Central memory CD8-positive, alpha-beta T cell (primary cell): Measurements from ENCODE around the gene ZNF487.
"Not testable (repeated sequence)": the region's sequence is repeated elsewhere in the genome, so short reads cannot be mapped to it uniquely, and the experiment has no call there.

Source experiments
- ATAC-seq: fragments of 150-1000 bp; cut with Tn5 transposase; replicated peaks from 2 replicates; pipeline ENCODE4 v1.10.0; 2022; ENCODE audit warnings: mild to moderate bottlenecking, moderate FRiP score, moderate number of reproducible peaks; ENCODE audit not compliant: poor library complexity, severe bottlenecking; ENCODE audit errors: extremely low read depth
- DNase-seq, 2 donors: peaks; one replicate each; pipeline ENCODE4 v3.0.0; 2021; ENCODE audit warnings: low spot score in 2 of 2
- H3K27ac Mint-ChIP-seq: one replicate; pipeline ENCODE4 v1.8.0; 2022; ENCODE audit warnings: low read depth, mild to moderate bottlenecking, moderate library complexity, mixed read lengths
- H3K27me3 Mint-ChIP-seq: one replicate; pipeline ENCODE4 v1.8.0; 2022; ENCODE audit warnings: mixed read lengths
- H3K36me3 Mint-ChIP-seq: one replicate; pipeline ENCODE4 v1.8.0; 2022; ENCODE audit warnings: mild to moderate bottlenecking, moderate library complexity, mixed read lengths; ENCODE audit not compliant: insufficient read depth
- H3K4me1 Mint-ChIP-seq: one replicate; pipeline ENCODE4 v1.8.0; 2022; ENCODE audit warnings: mixed read lengths
- H3K4me3 Mint-ChIP-seq: one replicate; pipeline ENCODE4 v1.8.0; 2022; ENCODE audit warnings: mild to moderate bottlenecking, moderate library complexity, mixed read lengths
- H3K9me3 Mint-ChIP-seq: one replicate; pipeline ENCODE4 v1.8.0; 2022; ENCODE audit warnings: mixed read lengths

Gene ZNF487

DNA sequence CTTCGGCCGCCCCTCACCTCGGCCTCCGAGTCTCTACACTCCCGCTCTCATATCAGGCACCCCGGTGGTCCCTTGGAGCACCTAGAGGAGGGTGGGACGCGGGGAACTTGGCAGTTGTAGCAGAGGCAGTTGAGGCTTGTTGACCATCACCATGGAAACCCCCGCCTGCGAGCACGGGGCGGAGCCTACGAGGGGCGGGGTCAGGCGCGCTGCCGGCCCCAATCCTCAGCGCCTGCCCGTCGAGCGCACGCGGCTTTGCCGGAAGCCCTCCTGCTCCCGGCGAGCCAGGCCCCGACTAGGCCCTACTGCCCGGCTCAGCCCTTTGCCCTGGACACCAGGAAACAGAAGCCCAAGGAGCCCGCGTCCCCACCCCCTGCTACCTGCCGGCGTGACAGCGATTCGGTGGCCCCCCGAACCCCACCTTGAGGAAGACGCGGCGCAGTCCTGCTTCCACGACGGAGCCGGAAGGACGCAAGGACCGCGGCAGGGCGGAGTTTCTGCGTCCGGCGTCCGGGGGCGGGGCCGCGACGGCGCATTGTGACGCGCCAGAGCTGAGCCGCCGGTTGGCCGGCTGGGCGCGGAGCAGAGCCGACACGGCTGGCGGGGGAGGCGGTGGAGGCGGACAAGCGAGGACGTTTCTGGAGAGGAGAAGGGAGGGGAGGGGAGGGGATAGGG is 28.1 kb upstream of the ZNF487 start, which contains the start of gene HNRNPF:
Gene HNRNPF, minus strand, starts transcription at position 477 of the 675 bp plus-strand sequence. CDS start 21,302 bp downstream, outside the sequence.
- Mint-ChIP-seq H3K27ac (peak within 1 kb of the TSS; percentile 99), H3K4me1 (peaks cover 35% of the 10 kb centered on the region), H3K9me3 (no peaks in the 10 kb centered on the region), H3K4me3 (peak within 1 kb of the TSS; percentile 93), H3K36me3 (peaks cover 38% of the 10 kb centered on the region), H3K27me3 (no peaks in the 10 kb centered on the region)
- DNase-seq: peak; percentile 95
- ATAC-seq: peak; percentile 72

DNA sequence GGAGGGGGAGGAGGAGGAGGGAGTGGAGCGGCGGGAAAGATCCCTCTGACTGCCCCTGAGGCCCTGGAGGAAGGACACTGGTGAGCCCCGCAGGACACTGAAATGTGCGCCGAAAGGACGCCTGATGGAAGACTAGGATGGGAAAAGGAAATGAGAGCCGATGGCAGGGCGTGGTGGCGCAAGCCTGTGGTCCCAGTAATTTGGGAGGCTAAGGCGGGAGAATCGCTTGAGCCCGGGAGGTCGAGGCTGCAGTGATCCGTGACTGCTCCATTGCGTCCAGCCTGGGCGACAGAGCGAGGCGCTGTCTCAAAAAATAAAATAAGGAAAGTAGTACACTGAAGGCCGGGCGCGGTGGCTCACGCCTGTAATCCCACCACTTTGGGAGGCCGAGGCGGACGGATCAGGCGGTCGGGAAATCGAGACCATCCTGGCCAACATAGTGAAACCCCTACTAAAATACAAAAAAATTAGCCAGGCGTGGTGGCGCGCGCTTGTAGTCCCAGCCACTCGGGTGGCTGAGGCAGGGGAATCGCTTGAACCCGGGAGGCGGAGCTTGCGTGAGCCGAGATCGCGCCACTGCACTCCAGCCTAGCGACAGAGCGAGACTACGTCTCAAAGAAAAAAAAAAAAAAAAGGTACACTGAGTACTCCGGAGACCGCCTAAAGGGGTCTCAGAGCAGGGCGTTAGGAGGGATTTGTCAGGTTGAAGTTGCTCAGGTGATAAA is 27.4 kb upstream of the ZNF487 start:
- H3K27me3 Mint-ChIP-seq: no peaks in the 10 kb centered on the region
- H3K9me3 Mint-ChIP-seq: no peaks in the 10 kb centered on the region
- H3K4me1 Mint-ChIP-seq: peaks cover 33% of the 10 kb centered on the region
- H3K4me3 Mint-ChIP-seq: peak overlapping the region; percentile 93
- ATAC-seq (peak; percentile 33), DNase-seq (peak; percentile 53 to 73)
- H3K36me3 Mint-ChIP-seq: peaks cover 33% of the 10 kb centered on the region
- peak overlapping the region; percentile 99 for H3K27ac Mint-ChIP-seq

DNA sequence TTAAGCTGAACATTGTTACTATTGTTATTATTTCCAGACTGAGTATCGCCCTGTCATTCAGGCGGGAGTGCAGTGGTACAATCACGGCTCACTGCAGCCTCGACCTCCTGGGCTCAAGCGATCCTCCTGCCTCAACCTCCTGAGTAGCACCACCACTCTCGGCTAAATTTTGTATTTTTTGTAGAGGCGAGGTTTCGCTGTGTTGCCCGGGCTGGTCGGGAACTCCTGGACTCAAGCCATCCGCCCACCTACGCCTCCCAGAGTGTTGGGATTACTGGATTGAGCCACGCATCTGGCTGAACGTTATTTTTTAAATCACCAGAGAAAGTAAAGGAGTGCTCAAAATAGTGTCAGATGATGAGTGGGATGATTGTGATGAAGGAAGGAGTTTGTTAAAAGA is 26.6 kb upstream of the ZNF487 start:
- peak overlapping the region; percentile 93 for H3K4me3 Mint-ChIP-seq
- DNase-seq (no peak), ATAC-seq (no peak)
- peaks cover 28% of the 10 kb centered on the region for H3K4me1 Mint-ChIP-seq
- peaks cover 29% of the 10 kb centered on the region for H3K36me3 Mint-ChIP-seq
- no peaks in the 10 kb centered on the region for H3K27me3 Mint-ChIP-seq
- peak overlapping the region; percentile 99 for H3K27ac Mint-ChIP-seq
- no peaks in the 10 kb centered on the region for H3K9me3 Mint-ChIP-seq

DNA sequence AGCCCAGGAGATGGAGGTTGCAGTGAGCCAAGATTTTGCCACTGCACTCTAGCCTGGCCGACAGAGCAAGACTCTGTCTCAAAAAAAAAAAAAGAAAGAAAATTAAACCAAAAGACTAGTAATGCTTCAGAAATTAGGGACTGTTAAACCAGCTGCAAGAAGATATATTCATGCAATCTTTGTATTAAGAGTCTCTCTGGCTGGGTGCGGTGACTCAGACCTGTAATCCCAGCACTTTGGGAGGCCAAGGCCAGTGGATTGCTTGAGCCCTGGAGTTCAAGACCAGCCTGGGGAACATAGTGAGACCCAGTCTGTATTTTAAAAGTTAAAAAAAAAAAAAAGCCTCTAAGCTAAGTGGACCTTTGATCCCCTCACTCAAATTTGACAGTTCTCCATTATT is 25.4 kb upstream of the ZNF487 start:
- Mint-ChIP-seq H3K27ac (no peak overlapping the region), H3K36me3 (peaks cover 24% of the 10 kb centered on the region), H3K27me3 (no peaks in the 10 kb centered on the region), H3K4me3 (no peak overlapping the region), H3K4me1 (peaks cover 28% of the 10 kb centered on the region), H3K9me3 (no peaks in the 10 kb centered on the region)
- DNase-seq (no peak), ATAC-seq (no peak)

DNA sequence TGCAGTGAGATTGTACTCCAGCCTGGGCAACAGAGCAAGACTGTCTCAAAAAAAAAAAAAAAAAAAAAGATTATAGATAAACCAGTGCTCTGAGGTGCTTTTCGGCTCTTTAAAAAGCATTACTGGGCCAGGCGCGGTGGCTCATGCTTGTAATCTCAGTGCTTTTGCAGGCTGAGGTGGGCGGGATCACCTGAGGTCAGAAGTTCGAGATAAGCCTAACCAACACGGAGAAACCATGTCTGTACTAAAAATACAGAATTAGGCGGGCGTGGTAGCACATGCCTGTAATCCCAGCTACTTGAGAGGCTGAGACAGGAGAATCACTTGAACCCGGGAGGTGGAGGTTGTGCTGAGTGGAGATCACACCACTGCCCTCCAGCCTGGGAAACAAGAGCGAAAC is 21.4 kb upstream of the ZNF487 start:
- no peak overlapping the region for H3K4me3 Mint-ChIP-seq
- no peak for DNase-seq
- H3K27me3 Mint-ChIP-seq: no peaks in the 10 kb centered on the region
- no peaks in the 10 kb centered on the region for H3K9me3 Mint-ChIP-seq
- H3K4me1 Mint-ChIP-seq: peaks cover 30% of the 10 kb centered on the region
- H3K36me3 Mint-ChIP-seq: peaks cover 7% of the 10 kb centered on the region
- no peak for ATAC-seq
- H3K27ac Mint-ChIP-seq: no peak overlapping the region

DNA sequence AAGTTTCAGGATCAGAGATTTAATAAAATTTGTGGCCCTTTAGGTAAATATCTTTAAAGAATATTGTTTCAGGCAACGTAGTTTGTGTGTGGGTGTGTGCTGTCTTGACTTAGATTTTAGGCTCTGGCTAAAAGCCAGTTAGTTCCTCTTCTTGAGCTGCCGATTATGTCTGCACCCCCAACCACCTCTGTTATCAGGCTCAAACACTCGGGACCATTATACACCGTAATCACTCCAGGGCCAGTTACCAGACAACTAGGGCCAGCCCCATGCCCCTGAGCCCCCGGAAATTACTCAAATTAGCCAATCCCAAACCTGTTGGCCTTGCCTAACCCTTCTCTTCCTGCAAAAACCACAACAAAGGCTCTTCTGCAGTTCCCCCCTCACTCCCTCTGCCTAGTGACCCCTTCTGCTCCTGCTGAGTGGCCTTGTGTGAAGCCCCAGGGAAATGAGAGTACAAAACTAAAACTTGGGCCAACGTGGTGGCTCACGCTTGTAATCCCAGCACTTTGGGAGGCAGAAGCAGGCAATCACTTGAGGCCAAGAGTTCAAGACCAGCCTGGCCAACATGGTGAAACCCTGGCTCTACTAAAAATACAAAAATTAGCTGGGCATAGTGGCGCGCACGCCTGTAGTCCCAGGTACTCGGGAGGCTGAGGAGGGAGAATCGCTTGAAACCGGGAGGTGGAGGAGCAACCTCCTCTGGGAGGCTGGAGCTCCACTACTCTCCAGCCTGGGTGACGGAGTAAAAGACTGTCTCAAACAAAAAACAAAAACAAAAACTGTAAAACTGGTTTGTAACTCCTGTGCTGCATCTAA is 18.8 kb upstream of the ZNF487 start:
- H3K27ac Mint-ChIP-seq: peak overlapping the region; percentile 87
- H3K36me3 Mint-ChIP-seq: peaks cover 7% of the 10 kb centered on the region
- no peaks in the 10 kb centered on the region for H3K27me3 Mint-ChIP-seq
- DNase-seq: peak in 1 of 2 donors; percentile 39
- no peaks in the 10 kb centered on the region for H3K9me3 Mint-ChIP-seq
- H3K4me3 Mint-ChIP-seq: peak overlapping the region; percentile 57
- peaks cover 39% of the 10 kb centered on the region for H3K4me1 Mint-ChIP-seq
- peak; percentile 21 for ATAC-seq

DNA sequence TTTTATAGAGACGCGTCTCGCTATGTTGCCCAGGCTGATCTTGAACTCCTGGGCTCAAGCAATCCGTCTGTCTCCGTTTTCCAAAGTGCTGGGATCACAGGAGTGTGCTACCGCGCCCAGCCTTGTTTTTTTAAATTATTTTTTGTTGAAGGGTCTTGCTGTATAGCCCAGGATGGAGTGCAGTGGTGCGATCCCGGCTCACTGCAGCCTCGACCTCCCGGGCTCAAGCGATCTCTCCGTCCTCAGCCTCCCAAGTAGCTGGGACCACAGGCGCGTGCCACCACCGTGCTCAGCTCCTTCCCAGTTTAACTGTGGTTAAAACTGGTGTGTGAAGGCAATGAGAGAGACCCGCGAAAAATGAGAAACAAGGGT is 16.9 kb upstream of the ZNF487 start:
- Mint-ChIP-seq H3K4me3 (peak overlapping the region; percentile 87), H3K9me3 (no peaks in the 10 kb centered on the region), H3K4me1 (peaks cover 39% of the 10 kb centered on the region), H3K27me3 (no peaks in the 10 kb centered on the region), H3K36me3 (peaks cover 7% of the 10 kb centered on the region), H3K27ac (peak overlapping the region; percentile 96)
- DNase-seq: no peak
- no peak for ATAC-seq

DNA sequence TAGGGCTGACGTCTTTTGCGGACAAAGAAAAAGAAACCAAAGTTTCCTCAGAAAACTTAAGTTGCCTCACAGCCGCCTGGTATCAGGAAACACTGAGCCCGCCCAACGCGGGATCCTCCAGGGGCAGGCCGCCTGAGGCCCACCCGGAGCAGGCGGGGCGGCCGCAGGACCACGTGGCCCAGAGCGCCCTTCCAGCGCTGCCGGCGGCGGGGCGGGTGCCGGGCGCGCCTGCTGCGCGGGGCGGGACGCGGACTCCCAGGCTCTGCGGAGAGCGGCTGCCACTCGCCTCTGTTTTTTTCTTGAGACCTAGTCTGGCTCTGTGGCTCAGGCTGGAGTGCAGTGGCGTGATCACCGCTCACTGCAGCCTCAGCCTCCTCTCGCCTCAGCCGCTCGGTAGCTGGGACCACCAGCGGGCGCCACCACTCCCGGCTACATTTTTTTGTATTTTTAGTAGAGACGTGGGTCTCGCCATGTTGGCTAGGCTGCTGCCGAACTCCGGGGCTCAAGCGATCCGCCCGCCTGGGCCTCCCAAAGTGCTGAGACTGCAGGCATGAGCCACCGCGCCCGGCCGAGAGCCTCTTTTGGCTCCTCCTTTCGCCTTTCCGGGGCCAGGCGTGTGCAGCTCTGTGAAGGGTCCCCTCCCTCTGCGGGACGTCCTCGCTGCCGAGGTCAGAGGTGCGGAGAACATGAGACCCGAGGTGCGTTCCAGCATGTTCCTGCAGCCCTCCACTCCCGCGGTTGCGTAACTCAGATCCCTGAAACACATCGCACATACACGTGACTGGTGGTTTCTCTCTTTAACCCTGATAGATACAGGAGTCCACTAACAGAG is 16.3 kb upstream of the ZNF487 start:
- H3K27ac Mint-ChIP-seq: peak overlapping the region; percentile 96
- peaks cover 7% of the 10 kb centered on the region for H3K36me3 Mint-ChIP-seq
- peak overlapping the region; percentile 87 for H3K4me3 Mint-ChIP-seq
- DNase-seq (peak; percentile 61 to 81), ATAC-seq (peak; percentile 86)
- peaks cover 39% of the 10 kb centered on the region for H3K4me1 Mint-ChIP-seq
- no peaks in the 10 kb centered on the region for H3K9me3 Mint-ChIP-seq
- H3K27me3 Mint-ChIP-seq: no peaks in the 10 kb centered on the region

DNA sequence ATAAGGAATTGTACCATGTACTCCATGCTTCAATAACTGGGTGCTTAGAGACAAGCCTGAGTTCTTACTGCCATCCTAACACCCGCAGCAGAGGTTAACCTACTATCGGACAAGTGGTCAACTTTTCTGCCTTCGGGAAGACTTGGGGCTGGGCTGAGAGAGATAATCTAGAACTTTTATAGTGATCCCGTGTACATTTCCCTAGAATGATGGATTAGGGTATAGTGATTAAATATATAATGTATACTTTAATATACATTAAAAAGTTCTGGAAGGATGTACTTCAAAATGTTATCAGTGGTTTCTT is 15.8 kb upstream of the ZNF487 start:
- peak overlapping the region; percentile 96 for H3K27ac Mint-ChIP-seq
- H3K9me3 Mint-ChIP-seq: no peaks in the 10 kb centered on the region
- H3K27me3 Mint-ChIP-seq: no peaks in the 10 kb centered on the region
- H3K4me1 Mint-ChIP-seq: peaks cover 39% of the 10 kb centered on the region
- DNase-seq: no peak
- peaks cover 7% of the 10 kb centered on the region for H3K36me3 Mint-ChIP-seq
- ATAC-seq: no peak
- peak overlapping the region; percentile 87 for H3K4me3 Mint-ChIP-seq

DNA sequence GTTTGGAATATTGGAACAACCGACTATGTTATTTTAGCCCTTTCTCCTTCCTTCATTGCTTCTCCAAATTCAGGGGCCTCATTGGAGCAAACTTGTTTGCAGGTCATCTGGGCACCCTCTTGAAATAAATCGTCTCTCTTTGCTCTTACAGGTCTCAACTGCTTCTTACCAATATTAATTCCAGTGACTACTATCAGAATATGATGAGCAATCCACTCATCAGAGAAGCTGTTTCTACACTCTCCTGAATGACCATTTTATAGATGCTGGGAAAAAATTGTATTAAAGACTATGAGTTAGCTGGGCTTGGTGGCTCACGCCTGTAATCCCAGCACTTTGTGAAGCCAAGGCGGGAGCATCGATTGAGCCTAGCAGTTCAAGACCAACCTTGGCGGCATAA is 15.4 kb upstream of the ZNF487 start:
- Mint-ChIP-seq H3K27ac (peak overlapping the region; percentile 96), H3K9me3 (no peaks in the 10 kb centered on the region), H3K4me1 (peaks cover 39% of the 10 kb centered on the region), H3K4me3 (peak overlapping the region; percentile 87), H3K27me3 (no peaks in the 10 kb centered on the region), H3K36me3 (peaks cover 7% of the 10 kb centered on the region)
- ATAC-seq (no peak), DNase-seq (no peak)

DNA sequence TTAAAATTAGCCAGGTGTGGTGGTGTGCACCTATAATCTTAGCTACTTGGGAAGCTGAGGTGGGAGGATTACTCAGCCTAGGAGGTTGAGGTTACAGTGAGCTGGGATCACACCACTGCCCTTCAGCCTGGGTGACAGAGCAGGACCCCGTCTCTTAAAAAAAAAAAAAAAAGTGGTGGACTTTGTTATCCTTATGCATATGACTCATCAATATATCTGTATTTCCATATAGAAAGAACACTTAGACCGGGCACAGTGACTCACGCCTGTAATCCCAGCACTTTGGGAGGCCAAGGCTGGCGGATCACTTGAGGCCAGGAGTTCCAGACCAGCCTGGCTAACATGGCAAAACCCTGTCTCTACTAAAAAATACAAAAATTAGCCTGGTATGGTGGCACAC is 15.0 kb upstream of the ZNF487 start:
- ATAC-seq, H3K9me3 Mint-ChIP-seq, H3K36me3 Mint-ChIP-seq, DNase-seq, H3K27me3 Mint-ChIP-seq: not testable (repeated sequence)
- H3K4me1 Mint-ChIP-seq: peaks cover 39% of the 10 kb centered on the region
- H3K27ac Mint-ChIP-seq: peak overlapping the region; percentile 96
- peak overlapping the region; percentile 87 for H3K4me3 Mint-ChIP-seq

DNA sequence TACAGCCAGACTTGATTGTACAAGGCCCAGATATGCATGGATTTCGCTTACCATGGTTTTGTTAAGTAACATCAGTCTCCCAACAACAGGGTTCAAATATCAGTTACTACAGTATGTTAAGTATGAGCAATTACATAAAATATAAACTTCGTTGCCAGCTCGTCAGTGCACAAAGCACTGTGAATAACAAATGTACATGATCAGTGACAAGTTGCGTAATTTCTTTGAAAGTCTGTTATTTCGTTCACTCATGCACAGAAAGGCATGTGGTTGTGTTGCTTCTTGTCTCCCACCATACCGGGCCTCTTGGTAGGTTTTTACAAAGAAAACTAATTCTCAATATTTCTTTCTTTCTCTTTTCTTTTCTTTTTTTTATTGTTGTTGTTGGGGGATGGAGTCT is 12.5 kb upstream of the ZNF487 start:
- DNase-seq: no peak
- no peak for ATAC-seq
- Mint-ChIP-seq H3K36me3 (peaks cover 4% of the 10 kb centered on the region), H3K27me3 (no peaks in the 10 kb centered on the region), H3K9me3 (no peaks in the 10 kb centered on the region), H3K4me3 (no peak overlapping the region), H3K27ac (no peak overlapping the region), H3K4me1 (peaks cover 21% of the 10 kb centered on the region)
